GM19324 (cell line): ENCODE data around the gene HOATZ.

ENCODE experiments used
- ATAC-seq: cut with Tn5 transposase; IDR thresholded peaks from one replicate; pipeline ENCODE4 v1.9.1; 2021; ENCODE audit warnings: mild to moderate bottlenecking, moderate library complexity; ENCODE audit not compliant: unreplicated experiment, low FRiP score

HOATZ gene

GRCh38 chr11:111514216-111515031 is at the start of gene HOATZ:
HOATZ (plus strand) TSS chr11:111514778; CDS start chr11:111514785, 7 bp downstream.
- ATAC-seq, result no peak

- ATAC-seq, result no peak
Observed at GRCh38 chr11:111465400-111465799, 49.2 kb upstream of the HOATZ start.

GRCh38 chr11:111466615-111467014 is 48.0 kb upstream of the HOATZ start:
- ATAC-seq, result no peak

GRCh38 chr11:111469200-111469599 is 45.4 kb upstream of the HOATZ start:
- no peak for ATAC-seq

- no peak for ATAC-seq
Observed at GRCh38 chr11:111472228-111472627, 42.4 kb upstream of the HOATZ start.

- no peak for ATAC-seq
Observed at GRCh38 chr11:111474432-111474831, 40.1 kb upstream of the HOATZ start.

GRCh38 chr11:111476366-111476765 is 38.2 kb upstream of the HOATZ start:
- no peak for ATAC-seq

- no peak for ATAC-seq
Observed at GRCh38 chr11:111476956-111477355, 37.6 kb upstream of the HOATZ start.

- no peak for ATAC-seq
Observed at GRCh38 chr11:111477898-111478297, 36.7 kb upstream of the HOATZ start.

GRCh38 chr11:111479666-111480065 is 34.9 kb upstream of the HOATZ start:
- no peak for ATAC-seq

GRCh38 chr11:111483431-111483830 is 31.1 kb upstream of the HOATZ start:
- ATAC-seq, result no peak

GRCh38 chr11:111490496-111490895 is 24.1 kb upstream of the HOATZ start:
- no peak for ATAC-seq

GRCh38 chr11:111494040-111494439 is 20.5 kb upstream of the HOATZ start:
- no peak for ATAC-seq

- ATAC-seq, result no peak
Observed at GRCh38 chr11:111499483-111499882, 15.1 kb upstream of the HOATZ start.

GRCh38 chr11:111500481-111500880 is 14.1 kb upstream of the HOATZ start:
- no peak for ATAC-seq

GRCh38 chr11:111502611-111503010 is 12.0 kb upstream of the HOATZ start:
- no peak for ATAC-seq

- no peak for ATAC-seq
Observed at GRCh38 chr11:111510311-111510710, 4.3 kb upstream of the HOATZ start.

GRCh38 chr11:111512296-111513239 is 2.0 kb upstream of the HOATZ start, which contains the start of gene BTG4:
BTG4 (minus strand) TSS chr11:111512386; CDS start chr11:111498776, 13,610 bp downstream.
- ATAC-seq, result no peak

GRCh38 chr11:111513240-111513605 is 1.4 kb upstream of the HOATZ start:
- ATAC-seq, result no peak

- no peak for ATAC-seq
Observed at GRCh38 chr11:111515591-111515990, 1.0 kb downstream of the HOATZ start.

- no peak for ATAC-seq
Observed at GRCh38 chr11:111518668-111519067, 4.1 kb downstream of the HOATZ start.
